Activated naive CD8-positive, alpha-beta T cell treated with anti-CD3 and anti-CD28 coated beads, Interleukin-2, amount 50 U/mL, for 24 hours (primary cell): ENCODE results near the gene ARHGAP11A.

Experiments
- ATAC-seq: fragments of 150-1000 bp; cut with Tn5 transposase; one replicate; pipeline ENCODE4 v1.10.0; 2021
- DNase-seq: peaks from one replicate; pipeline ENCODE4 v3.0.0; 2021
- H3K27ac Mint-ChIP-seq: one replicate; pipeline ENCODE4 v1.8.0; 2021; ENCODE audit warnings: mild to moderate bottlenecking, mixed read lengths
- H3K27me3 Mint-ChIP-seq: one replicate; pipeline ENCODE4 v1.8.0; 2021; ENCODE audit warnings: mixed read lengths
- H3K36me3 Mint-ChIP-seq: one replicate; pipeline ENCODE4 v1.8.0; 2021; ENCODE audit warnings: low read depth, mixed read lengths
- H3K4me1 Mint-ChIP-seq: one replicate; pipeline ENCODE4 v1.8.0; 2021; ENCODE audit warnings: mixed read lengths
- H3K4me3 Mint-ChIP-seq: one replicate; pipeline ENCODE4 v1.8.0; 2021; ENCODE audit warnings: mild to moderate bottlenecking, moderate library complexity, mixed read lengths
- H3K9me3 Mint-ChIP-seq: one replicate; pipeline ENCODE4 v1.8.0; 2021; ENCODE audit warnings: mixed read lengths

ARHGAP11A gene

DNA sequence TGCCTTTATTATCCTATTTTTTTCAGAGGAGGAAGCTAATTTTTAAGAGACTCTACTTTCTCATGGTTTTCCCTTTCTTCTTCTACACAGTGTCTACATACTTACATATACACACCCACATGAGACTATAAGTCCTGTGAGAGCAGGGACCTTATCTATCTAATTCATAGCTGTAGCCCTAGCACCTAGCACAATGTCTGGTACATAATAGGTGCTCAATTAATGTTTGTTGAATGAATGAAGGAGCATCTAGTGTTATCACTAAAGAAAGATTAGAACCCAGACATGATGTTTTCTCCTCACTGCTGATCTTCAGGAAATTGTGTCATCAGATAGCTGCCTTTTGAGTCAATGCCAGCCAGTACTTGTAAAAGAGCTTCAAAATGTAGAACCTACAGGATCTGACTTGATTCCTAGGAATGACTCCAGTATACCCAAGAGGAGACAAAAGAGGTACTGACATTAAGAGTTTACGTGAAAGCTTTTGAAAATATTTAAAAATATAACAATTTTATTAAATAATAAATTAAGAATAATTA is 28.7 kb downstream of the ARHGAP11A start:
- H3K27ac Mint-ChIP-seq = no peak overlapping the region
- H3K9me3 Mint-ChIP-seq = no peaks in the 10 kb centered on the region
- ATAC-seq = no peak
- DNase-seq = no peak
- H3K36me3 Mint-ChIP-seq = peaks cover 13% of the 10 kb centered on the region
- H3K4me1 Mint-ChIP-seq = no peaks in the 10 kb centered on the region
- H3K4me3 Mint-ChIP-seq = no peak overlapping the region
- peaks cover 2% of the 10 kb centered on the region for H3K27me3 Mint-ChIP-seq

DNA sequence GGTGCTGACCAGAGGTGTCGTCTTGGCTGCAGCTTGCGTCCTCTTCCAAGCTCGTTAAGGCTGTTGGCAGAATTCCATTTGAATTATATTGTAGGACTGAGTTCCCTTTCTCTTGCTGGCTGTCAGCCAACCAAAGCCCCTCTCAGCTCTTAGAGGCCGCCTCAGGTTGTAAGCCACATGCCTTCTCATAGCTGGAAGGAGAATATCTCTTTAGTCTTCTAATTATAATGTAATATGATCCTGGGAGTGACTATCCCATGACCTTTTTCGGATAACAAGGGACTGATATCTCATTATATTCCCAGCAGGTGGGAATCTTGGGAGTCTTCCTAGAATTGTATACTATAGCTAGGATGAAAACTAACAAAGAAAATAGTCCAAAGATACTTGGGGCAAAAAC is 31.0 kb downstream of the ARHGAP11A start:
- H3K4me1 Mint-ChIP-seq = no peaks in the 10 kb centered on the region
- H3K36me3 Mint-ChIP-seq = peaks cover 6% of the 10 kb centered on the region
- peaks cover 2% of the 10 kb centered on the region for H3K27me3 Mint-ChIP-seq
- H3K4me3 Mint-ChIP-seq = no peak overlapping the region
- DNase-seq = no peak
- H3K9me3 Mint-ChIP-seq = no peaks in the 10 kb centered on the region
- no peak for ATAC-seq
- no peak overlapping the region for H3K27ac Mint-ChIP-seq

DNA sequence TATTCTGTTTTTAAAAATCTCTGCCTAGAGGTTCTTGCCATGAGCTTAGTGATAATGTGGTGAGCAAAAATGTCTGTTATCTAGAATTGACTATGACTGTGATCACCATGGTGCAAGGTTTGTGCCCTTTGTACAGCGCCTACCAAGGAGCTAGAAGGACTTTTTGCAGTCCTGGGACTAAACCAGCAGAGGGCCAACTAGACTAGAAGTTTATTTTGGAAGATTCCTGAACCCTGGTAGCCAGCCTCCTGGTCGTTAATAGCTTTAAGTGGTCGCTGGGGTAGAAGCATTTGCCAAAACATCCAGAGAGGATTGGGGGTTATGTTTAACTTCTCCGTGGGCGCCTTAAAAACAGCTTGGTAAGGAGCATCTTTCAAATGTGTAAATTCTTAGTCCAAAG is 34.0 kb downstream of the ARHGAP11A start:
- no peaks in the 10 kb centered on the region for H3K27me3 Mint-ChIP-seq
- H3K4me3 Mint-ChIP-seq = no peak overlapping the region
- H3K27ac Mint-ChIP-seq = no peak overlapping the region
- no peak for ATAC-seq
- H3K4me1 Mint-ChIP-seq = no peaks in the 10 kb centered on the region
- no peaks in the 10 kb centered on the region for H3K9me3 Mint-ChIP-seq
- no peak for DNase-seq
- peaks cover 3% of the 10 kb centered on the region for H3K36me3 Mint-ChIP-seq

DNA sequence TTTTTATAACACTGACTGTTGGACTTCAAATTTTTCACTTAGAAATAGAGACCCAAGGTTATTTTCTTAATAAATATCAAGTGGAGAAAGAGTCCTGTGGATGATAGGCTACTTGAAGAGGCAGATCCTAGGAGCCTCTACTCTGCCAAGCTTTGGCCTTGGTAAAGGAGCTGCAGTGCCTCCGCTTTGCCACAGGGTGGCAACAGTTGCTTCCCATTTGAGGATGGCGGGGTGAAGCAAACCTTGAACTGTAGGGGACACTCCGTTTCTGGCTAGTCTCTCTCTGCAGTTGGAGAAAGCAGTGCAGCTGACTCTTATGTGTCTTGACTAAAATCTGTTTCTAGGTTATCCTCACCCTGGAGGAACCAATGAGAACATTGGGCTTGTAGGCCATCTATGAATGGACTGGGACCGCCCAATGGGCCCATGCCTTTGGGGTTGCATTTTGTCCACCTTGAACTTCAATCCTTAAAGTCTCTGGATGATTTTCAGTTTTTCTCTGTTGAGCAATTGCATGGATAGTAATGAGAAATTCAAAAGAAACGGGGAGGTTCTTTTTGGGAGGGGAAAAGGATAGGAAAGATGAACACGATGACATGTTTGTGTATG is 36.0 kb downstream of the ARHGAP11A start:
- Mint-ChIP-seq H3K4me3 (no peak overlapping the region), H3K27ac (no peak overlapping the region), H3K36me3 (peaks cover 3% of the 10 kb centered on the region), H3K27me3 (no peaks in the 10 kb centered on the region), H3K9me3 (no peaks in the 10 kb centered on the region), H3K4me1 (no peaks in the 10 kb centered on the region)
- peak; percentile 44 for DNase-seq
- ATAC-seq = peak; percentile 88

DNA sequence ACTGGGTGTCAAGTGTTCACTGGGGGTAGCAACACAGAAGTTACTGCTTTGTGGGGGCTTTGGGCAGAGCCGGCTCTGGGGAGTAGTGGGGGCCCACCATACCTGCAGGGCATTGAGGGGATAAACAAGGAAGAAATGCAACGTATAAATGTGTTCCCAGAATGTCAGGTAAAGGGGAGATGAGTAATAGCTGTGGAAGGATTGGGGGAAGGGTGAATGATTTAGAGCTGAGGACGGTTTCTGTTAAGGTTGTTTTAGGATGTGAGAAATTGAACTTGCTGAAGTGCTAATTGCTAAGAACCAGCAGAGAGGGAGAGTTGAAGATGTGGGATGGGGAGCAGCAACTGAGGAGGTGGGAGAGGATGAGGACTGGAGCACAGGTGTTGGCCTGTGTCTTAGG is 36.9 kb downstream of the ARHGAP11A start:
- H3K27me3 Mint-ChIP-seq = no peaks in the 10 kb centered on the region
- no peak overlapping the region for H3K4me3 Mint-ChIP-seq
- H3K4me1 Mint-ChIP-seq = peaks cover 4% of the 10 kb centered on the region
- no peak for DNase-seq
- no peak overlapping the region for H3K27ac Mint-ChIP-seq
- no peak for ATAC-seq
- peaks cover 3% of the 10 kb centered on the region for H3K36me3 Mint-ChIP-seq
- no peaks in the 10 kb centered on the region for H3K9me3 Mint-ChIP-seq

DNA sequence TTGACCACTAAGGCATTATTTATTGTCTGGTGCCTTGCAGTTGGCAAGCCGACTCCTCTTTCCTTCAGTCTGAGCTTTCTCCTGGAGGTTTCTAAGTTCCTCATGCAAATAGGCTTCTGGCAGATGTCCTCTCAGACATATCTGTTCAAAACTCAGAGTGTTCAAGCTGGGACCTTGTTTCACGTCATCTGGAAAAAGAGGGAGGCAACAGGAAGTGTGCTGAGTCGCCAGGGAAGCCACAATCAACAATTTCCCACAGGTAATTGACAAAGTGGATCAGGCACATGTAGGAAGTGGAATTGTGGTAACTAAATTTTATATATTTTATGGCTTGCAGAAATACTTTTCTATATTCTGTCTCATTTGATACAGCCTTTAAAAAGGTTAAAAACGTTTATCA is 40.8 kb downstream of the ARHGAP11A start:
- Mint-ChIP-seq H3K36me3 (no peaks in the 10 kb centered on the region), H3K27ac (no peak overlapping the region), H3K4me3 (no peak overlapping the region), H3K4me1 (peaks cover 8% of the 10 kb centered on the region), H3K27me3 (no peaks in the 10 kb centered on the region), H3K9me3 (no peaks in the 10 kb centered on the region)
- ATAC-seq (no peak), DNase-seq (no peak)

DNA sequence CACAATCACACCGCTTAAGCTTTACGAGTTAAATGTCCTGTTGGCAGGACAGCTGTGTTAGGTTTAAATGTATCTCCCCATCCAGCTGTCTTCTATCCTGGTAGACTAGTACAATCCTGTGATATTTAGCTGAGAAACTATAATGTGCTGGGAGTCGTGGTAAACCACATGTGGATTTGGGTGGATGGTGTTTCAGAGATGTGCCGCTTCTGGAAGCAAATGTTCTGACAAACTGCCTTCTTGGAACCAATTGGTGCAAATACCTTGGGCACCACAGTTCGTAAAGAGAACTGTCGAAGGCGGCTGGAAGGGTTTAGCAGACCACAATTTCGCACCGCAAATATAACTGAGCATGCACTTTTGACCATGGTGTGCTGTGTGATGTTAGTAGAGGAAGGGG is 41.2 kb downstream of the ARHGAP11A start:
- no peaks in the 10 kb centered on the region for H3K27me3 Mint-ChIP-seq
- DNase-seq (no peak), ATAC-seq (no peak)
- peaks cover 8% of the 10 kb centered on the region for H3K4me1 Mint-ChIP-seq
- H3K4me3 Mint-ChIP-seq = no peak overlapping the region
- no peaks in the 10 kb centered on the region for H3K9me3 Mint-ChIP-seq
- H3K27ac Mint-ChIP-seq = no peak overlapping the region
- H3K36me3 Mint-ChIP-seq = no peaks in the 10 kb centered on the region

DNA sequence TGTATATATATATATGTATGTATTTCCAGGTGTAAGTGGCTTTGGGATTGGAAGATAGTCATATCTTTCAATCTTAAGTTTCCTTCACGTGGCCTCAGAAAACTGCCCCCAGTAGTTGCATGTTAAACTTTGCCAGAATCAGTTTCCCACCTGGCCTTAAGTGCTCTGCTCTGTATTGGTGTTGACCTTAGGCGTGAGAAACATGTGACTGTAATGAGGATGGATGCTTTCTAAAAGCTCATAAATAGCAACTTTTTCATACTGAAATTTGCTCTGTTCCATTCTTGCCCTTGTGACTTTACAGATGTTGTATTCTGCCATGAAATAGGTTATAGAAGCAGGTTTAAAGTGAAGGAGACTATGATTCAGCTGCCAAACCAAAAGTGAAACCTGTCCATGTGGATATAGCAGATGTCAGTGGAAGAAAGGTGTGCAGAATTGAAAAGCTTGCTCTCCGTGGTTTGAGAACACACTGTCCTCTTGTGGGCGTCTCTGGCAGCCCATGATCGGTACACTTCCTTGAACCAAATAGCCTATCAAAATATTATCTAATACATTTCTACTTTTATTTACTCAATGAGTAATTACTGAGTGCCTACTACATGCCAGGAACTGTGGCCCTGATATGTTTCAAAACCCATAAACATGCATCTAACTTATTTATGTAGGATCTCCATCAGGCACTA is 42.0 kb downstream of the ARHGAP11A start:
- Mint-ChIP-seq H3K27ac (no peak overlapping the region), H3K4me1 (peaks cover 8% of the 10 kb centered on the region), H3K36me3 (no peaks in the 10 kb centered on the region), H3K27me3 (no peaks in the 10 kb centered on the region), H3K9me3 (no peaks in the 10 kb centered on the region), H3K4me3 (no peak overlapping the region)
- no peak for DNase-seq
- ATAC-seq = peak; percentile 60

DNA sequence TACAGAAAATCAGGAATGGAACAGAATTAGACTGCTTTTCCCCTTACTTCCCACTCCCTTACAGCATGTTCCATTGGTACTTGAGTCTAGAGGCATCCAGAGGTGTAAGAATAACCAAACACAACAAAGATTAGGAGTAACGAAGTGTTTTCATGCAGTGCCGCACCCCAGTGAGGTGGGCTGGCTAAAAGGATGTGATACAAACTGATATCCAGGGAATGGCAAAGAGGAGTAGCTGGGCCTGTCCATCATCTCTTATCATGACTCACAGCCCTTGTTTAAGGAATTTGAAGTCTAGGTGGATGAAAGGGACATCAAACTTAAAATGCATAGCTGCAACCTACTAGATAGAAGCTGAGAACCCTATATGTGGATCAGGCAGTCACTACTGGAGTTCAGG is 42.6 kb downstream of the ARHGAP11A start:
- no peaks in the 10 kb centered on the region for H3K27me3 Mint-ChIP-seq
- DNase-seq = no peak
- peaks cover 8% of the 10 kb centered on the region for H3K4me1 Mint-ChIP-seq
- H3K36me3 Mint-ChIP-seq = no peaks in the 10 kb centered on the region
- H3K27ac Mint-ChIP-seq = no peak overlapping the region
- ATAC-seq = no peak
- no peaks in the 10 kb centered on the region for H3K9me3 Mint-ChIP-seq
- no peak overlapping the region for H3K4me3 Mint-ChIP-seq

DNA sequence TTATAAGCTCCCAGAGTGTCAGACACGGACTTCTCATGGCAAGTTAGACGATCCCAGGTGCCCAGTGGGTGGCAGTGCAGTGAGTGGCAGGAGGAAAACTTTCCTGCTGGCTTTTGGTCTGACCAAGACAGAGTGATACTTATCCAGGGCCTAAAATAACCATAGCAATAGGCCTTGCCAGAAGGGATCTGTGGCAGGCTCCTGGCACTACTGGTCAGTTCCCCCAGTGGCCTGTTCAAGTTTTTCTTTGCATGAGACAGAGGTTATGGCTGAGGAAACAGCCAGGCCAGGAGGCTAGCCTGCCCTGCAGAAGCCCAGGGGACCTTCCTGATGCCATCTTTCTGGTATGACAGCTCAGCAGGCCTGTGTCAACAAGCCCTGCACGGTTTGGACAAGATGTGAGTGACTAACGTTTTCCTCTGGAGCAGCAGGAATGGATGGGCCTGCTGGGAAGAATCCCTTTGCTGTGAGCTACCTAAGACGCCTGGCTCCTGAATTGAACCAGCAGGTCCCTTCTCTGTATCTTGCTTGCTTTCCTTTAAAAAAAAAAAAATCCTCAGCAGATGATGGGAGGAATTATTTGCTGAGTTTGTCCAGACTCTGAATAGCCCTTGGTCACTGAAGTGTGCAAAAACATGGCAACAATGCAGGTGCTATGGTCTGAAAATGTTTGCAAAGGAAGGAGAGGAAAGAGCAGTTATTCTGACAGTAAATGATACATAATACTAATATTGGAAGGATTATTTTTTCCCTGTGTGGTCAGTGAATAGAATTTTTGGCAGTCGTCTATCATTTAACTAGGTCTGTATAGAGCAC is 44.2 kb downstream of the ARHGAP11A start:
- H3K27ac Mint-ChIP-seq = no peak overlapping the region
- H3K36me3 Mint-ChIP-seq = no peaks in the 10 kb centered on the region

DNA sequence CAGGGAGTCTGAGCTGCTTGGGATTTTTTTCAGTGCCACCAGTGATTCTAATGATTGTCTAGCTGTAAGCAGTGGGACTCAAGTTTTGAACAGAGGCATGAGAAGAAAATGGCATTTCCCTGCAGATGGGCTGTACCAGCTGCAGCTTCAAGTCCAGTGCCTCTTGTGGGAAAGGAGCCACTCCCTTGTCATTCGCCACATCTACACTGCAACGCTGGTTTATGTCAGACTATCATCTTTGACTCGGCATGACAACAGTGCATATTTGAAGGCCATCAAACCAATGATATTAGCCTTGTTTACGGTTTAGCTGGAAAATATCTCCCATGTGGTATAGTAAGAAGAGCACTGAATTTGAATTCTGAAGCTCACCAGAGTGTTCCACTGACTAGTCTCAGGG is 48.4 kb downstream of the ARHGAP11A start:
- H3K4me1 Mint-ChIP-seq = no peaks in the 10 kb centered on the region
- no peak overlapping the region for H3K4me3 Mint-ChIP-seq
- ATAC-seq = no peak

More for the DNA sequence above, 44.2 kb downstream of the ARHGAP11A start:
- DNase-seq = no peak
- no peak overlapping the region for H3K4me3 Mint-ChIP-seq
- no peaks in the 10 kb centered on the region for H3K9me3 Mint-ChIP-seq
- ATAC-seq = no peak
- H3K4me1 Mint-ChIP-seq = peaks cover 8% of the 10 kb centered on the region
- no peaks in the 10 kb centered on the region for H3K27me3 Mint-ChIP-seq

DNA sequence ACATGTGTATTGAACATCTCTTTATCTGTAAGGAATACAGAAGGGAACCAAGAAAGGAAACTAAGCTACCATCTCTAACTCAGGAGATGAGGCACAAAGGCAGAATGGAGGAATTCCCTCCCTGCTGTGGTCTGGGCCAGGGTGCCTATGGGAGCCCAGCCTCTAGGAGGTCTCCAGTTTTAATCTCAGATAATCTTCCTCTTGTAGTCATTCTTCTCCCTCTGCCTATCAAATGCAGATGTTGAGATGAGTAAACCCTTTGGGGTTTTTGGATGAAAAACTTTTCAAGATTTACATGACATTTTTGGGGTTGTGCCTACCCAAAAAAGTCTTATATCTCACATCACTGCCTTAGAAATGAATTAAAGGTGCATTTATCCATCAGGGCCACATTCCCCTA is 49.5 kb downstream of the ARHGAP11A start:
- H3K36me3 Mint-ChIP-seq = no peaks in the 10 kb centered on the region
- no peak for ATAC-seq
- H3K27ac Mint-ChIP-seq = no peak overlapping the region
- no peak overlapping the region for H3K4me3 Mint-ChIP-seq
- H3K4me1 Mint-ChIP-seq = no peaks in the 10 kb centered on the region
- H3K27me3 Mint-ChIP-seq = no peaks in the 10 kb centered on the region
- DNase-seq = no peak
- no peaks in the 10 kb centered on the region for H3K9me3 Mint-ChIP-seq

More for the DNA sequence above, 48.4 kb downstream of the ARHGAP11A start:
- Mint-ChIP-seq H3K9me3 (no peaks in the 10 kb centered on the region), H3K27me3 (no peaks in the 10 kb centered on the region), H3K36me3 (no peaks in the 10 kb centered on the region), H3K27ac (no peak overlapping the region)
- DNase-seq = no peak

DNA sequence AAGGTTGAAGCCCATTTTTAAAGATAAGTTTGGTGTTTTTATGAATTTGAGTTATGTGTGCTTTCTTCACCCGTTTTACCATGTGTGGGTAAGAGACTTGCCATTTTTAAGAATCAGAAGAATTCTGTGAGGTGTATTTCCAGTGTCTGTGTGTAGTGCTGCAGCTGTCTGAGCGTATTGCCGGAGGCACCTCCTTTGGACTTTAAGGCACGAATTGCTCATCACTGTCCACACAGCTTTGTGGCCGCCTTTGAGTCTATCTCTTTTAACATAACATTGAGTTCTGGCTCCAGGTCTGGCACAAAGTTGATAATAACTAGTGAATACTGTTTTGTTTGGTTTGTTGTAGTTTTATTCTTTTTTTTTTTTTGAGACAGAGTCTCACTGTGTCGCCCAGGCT is 52.0 kb downstream of the ARHGAP11A start:
- no peaks in the 10 kb centered on the region for H3K4me1 Mint-ChIP-seq
- H3K27me3 Mint-ChIP-seq = no peaks in the 10 kb centered on the region
- H3K9me3 Mint-ChIP-seq = no peaks in the 10 kb centered on the region
- no peak for ATAC-seq
- no peak for DNase-seq
- no peaks in the 10 kb centered on the region for H3K36me3 Mint-ChIP-seq
- H3K4me3 Mint-ChIP-seq = no peak overlapping the region
- no peak overlapping the region for H3K27ac Mint-ChIP-seq

DNA sequence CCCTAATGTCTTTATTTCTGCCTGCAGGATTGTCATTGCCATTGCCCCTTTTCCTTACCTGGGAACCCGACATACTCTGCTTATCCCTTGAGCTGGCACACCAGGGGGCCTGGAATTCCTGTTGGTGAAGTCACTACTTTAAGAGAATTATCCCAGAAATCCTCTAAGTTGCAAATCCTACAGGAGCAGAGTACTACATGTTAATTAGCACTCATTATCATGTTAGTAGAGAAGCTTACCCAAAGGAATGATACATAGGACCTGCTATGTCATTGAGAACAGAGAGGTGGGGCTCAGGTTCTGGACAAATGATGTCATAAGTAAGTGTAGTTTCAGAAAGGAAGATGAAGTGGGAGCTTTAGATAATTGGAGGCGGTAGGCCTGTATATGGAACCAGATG is 53.6 kb downstream of the ARHGAP11A start:
- DNase-seq (no peak), ATAC-seq (no peak)
- Mint-ChIP-seq H3K4me1 (no peaks in the 10 kb centered on the region), H3K27ac (no peak overlapping the region), H3K4me3 (no peak overlapping the region), H3K36me3 (no peaks in the 10 kb centered on the region), H3K27me3 (no peaks in the 10 kb centered on the region), H3K9me3 (no peaks in the 10 kb centered on the region)
